CD4-positive, alpha-beta T cell treated with Interleukin-21 for 1 hour (primary cell): ENCODE measurements around the gene DOCK6.
"Not testable (repeated sequence)": the region's sequence is repeated elsewhere in the genome, so short reads cannot be mapped to it uniquely, and the experiment has no call there.

Experiments used
- DNase-seq: peaks from one replicate; pipeline ENCODE4 v3.0.0-alpha.2; 2020

Gene DOCK6

DNA sequence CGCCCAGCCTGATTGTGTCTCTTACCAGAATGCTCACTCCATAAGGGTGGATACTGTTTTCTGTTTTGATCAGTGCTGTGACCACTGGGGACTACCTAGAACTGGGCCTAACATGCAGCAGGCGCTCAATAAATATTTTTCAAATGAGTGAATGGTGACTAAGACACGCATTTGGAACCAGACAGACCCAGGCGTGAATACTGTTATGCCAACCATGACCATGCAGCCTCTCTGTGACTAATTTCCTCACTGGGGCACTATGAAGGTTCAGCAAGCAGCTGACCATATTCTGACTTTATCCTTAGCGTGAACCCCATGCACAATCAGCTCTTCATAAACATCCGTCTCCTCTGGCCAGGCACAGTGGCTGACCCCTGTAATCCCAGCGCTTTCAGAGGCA, 93.8 kb downstream of the DOCK6 start:
- DNase-seq, result no peak

DNA sequence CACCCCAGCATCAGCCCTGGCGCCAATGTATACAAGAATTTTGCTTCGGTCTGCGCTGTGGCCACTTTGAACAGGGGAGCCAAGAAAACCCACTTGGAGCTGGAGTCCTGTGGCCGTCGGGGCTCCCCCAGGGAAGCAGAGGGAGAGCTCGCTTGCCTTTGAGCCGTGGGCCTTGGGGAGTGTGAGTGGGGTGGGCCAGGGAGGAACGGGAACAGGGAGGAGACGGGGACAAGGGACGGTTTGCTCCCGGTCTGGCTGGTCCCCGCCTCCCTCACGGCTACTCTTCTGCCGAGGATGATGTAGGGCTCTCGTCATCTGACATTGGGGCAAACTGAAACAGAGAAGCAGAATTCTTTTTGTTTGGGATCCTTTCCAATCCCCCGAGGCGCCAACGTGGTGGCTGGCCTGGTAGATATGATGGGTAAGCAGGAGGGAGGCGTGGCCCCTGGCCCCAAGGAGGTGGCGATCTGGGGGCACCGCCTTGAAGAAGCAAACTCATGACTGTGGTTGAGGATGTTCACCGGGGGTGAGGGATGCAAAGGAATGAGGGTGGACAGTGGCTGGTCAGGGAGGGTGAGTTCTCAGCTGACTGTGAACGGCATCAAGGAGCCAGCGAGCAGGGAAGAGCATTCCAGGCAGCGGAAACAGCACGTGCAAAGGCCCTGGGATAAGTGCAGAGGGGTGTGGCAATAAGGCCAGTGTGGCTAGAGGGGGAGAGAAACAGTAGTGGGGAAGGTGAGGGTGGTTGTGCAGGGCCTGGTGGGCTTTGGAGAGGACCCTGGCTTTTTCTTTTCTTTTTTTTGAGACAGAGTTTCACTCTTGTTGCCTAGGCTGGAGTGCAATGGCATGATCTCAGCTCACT, 95.8 kb downstream of the DOCK6 start:
- no peak for DNase-seq

DNA sequence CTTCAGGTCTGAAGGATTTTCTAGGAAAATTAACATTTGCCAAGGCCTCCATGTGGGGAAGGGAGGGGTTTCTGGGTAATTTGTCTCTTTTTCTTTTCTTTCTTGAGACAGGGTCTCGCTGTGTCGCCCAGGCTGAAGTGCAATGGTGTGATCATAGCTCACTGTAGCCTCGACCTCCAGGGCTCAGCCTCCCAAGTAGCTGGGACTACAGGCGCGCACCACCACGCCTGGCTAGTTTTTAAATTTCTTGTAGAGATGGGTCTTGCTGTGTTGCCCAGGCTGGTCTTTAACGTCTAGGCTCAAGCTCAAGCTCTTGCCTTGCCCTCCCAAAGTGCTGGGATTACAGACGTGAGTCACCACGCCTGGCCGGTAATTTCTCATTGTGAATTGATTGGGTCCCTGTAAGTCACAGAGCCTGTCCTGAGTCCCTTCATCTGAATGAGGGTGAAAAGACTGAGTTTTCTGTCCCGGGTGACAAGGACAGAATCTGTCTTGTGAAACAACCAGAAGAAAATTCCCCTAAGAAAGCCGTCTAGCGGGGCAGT, 96.8 kb downstream of the DOCK6 start:
- no peak for DNase-seq

DNA sequence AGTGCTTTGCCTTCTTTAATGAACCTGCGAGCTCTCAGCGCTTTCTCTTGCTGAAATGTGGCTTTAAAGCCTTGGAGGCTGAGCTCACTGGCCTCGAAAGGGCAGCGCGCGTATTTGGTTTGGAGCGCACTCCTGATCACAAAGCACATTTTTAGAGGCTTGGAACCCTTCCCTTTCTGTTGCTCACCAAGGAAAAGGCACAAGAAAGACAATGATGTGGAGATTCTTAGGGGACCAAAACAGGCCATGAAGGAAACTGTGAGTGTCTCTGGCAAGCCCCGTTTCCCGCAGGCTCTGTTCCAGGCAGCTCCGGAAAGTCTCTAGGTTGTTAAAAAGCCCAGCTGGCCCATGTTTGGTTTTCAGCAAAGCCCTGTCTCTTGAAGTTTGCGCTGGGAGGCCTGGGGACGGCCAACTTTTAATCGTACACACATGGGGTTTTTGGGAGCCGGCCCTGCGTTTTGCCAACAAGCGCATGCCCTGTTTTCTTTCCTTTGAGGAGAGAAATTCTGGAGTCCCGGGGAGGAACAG, 97.4 kb downstream of the DOCK6 start:
- DNase-seq, result no peak

DNA sequence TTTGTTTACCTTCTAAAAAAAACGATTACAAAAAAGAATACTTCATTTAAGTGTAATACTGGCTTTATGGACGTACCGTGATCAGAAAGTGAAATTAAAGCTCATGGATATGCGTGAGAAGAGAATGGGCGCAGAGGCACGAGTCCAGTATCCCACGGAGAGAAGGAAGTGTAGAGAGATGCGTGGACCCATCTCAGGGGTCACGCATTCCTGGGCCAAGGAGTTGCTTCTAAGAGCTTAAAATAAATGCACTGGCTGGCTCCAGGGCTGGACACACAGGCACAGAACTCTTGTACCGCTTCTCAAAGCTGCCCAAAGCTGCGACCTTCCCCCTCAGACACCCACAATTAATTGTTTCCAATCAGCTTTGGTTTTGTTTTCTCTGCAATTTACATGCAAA, 98.0 kb downstream of the DOCK6 start:
- no peak for DNase-seq

DNA sequence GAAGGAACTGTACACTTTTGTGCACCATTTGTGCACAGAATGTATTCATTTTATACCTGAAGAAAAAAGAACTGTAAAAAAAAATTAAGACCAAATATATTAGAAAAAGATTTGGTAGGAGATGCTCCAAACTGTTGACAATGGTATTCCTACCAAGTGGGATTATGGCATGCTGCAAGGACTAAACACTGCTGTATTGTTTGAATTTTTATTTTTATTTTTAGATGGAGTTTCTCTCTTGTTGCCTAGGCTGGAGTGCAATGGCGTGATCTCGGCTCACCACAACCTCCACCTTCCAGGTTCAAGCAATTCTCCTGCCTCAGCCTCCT, 101.9 kb downstream of the DOCK6 start:
- DNase-seq, result not testable (repeated sequence)

DNA sequence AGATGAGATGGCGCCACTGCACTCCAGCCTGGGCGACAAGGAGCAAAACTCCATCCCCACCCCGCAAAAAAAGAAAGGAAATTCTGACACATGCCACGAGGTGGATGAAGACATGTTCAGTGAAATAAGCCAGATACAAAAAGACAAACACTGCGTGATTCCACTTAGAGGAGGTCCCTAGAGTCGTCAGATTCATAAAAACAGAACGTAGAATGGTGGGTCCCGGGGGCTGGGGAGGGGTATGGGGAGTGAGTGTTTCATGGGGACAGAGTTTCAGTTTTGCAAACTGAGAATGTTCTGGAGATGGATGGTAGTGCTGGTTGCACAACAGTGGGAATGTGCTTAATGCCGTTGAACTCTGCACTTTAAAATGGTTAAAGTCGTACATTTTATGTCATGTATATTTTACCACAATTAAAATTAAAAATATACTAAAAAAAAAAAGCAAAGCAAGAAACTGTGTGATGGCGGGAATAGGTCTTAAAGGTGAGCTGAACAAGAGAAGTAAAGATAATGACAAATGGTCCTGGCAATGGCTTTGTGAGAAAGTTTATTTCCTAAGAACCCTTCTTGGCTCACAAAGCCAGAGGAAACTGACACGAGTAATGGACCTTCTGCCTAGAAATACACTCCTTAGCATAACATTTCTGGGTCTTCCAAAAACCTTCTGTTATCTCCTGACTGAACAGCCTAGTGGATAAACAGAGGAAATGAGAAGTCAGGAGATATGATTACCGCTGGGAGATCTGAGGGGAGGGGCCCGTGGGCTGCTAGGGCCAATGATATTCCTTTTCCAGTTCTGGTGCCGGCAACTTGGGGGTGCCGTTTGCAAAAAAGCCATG, 102.5 kb downstream of the DOCK6 start:
- DNase-seq, result no peak

DNA sequence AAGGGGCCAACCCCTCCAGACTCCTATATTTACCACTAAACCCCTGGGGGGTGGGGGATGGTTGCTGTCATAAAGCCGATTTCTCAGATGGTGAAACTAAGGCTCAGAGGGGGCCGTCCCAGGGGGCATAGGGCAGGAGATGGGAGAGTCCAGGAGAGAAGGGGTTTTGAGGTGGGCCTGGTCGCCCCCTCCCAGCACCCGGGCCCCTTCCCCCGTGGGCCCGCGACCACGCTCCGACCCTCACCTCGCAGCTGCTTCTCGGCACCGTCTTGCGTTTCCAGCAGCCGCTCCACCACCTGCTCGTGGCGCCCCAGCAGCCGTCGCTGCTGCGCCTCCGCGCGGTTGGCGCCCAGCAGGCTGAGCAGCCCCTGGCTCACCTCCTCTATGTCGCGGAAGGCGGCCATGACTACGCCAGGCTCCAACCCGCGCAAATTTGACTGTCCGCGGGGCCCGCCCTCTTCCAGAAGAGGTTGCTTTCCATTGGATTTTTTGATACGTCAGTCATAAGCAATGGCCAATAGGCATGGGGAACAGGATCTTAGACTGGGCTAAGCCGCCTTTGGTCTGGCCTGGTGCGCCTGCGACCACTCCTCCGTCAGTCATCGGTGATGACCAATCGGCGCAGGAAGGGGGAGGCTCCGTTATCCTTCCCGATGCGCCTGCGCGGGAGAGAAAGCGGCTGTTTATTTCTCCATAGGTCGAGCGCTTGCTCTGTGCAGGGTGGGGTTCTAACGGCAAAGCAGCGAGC, 106.8 kb downstream of the DOCK6 start, which contains the start of gene SPC24:
SPC24 (minus strand) TSS at position 410 of the 748 bp plus-strand sequence; CDS start at position 404, 6 bp downstream.
- DNase-seq, result peak; percentile 96

DNA sequence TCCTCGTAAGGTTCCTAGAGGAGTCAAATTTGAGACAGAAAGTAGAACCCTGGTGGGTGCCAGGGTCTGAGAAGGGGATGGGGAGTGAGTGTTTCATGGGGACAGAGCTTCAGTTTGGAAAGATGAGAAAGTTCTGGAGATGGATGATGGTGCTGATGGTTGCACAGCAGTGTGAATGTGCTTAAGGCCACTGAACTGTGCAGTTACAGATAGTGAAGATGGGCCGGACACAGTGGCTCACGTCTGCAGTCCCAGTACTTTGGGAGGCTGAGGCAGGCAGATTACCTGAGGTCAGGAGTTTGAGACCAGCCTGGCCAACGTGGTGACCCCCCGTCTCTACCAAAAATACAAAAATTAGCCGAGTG, 107.7 kb downstream of the DOCK6 start:
- DNase-seq, result no peak

DNA sequence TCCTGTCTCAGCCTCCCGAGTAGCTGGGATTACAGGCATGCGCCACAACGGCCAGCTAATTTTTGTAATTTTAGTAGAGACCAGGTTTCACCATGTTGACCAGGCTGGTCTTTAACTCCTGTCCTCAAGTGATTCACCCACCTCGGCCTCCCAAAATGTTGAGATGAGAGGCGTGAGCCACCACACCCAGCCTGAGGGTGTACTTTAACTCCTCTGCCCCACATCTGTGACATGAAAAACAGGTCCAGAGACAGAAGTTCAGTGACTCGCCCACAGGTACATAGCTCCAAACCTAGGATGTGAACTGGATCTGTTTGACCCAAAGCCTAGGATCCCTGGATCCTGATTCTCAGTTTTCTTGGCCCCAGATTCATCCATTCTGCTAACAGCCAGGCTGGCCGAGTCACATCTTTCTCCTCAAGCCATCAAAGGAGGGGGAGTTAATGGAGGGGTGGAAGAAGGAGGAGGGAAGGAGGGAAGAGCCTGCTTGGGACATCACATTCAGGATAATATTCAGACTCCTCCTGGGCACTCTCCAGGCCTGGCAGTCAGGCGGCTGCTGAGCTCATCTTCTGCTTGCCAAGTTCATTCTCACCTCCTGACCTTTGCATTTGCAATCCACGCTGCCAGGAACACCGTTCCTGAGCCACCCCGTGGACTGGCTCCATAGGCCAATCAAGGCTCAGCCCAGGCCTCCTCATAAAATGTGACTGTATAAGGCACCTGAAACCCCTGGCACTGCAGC, 109.8 kb downstream of the DOCK6 start:
- no peak for DNase-seq

DNA sequence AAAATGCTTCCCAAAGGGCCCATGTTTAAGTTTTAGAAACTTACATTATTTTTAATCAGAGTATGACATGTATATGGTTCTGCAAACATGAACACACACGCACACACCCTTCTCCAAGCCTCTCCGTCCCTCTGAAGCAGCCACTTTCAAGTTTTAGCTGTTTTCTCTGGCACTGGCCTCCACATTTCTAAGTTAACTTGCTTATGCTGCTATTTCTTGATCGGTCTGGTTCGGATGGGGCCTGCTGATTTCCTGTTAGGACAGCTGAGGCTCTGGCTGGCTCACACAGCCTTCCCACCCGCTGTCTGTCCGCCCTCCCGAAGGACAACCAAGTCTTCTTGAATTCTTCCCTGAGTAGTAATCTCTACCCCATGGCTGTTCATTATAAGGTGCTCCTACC, 111.1 kb downstream of the DOCK6 start:
- DNase-seq, result no peak
